SHP77 (cell line): Measurements from ENCODE around the gene ZYX.

Experiments used
- DNase-seq, 2 experiments: peaks; one replicate each; lab custom pipeline; 2025; lab: John Stamatoyannopoulos, UW

Gene ZYX

GRCh38 chr7:143362131-143363015, 18.8 kb upstream of the ZYX start, which contains the start of gene FAM131B:
TSS of gene FAM131B (minus strand) at chr7:143362713. CDS start at chr7:143362603, 110 bp downstream.
- DNase-seq: no peak

- DNase-seq: no peak
Observed at GRCh38 chr7:143363016-143363937, 17.9 kb upstream of the ZYX start.

- DNase-seq: peak; percentile 21 to 62
Observed at GRCh38 chr7:143367972-143368371, 13.2 kb upstream of the ZYX start.

- DNase-seq: no peak
Observed at GRCh38 chr7:143368387-143368786, 12.8 kb upstream of the ZYX start.

- no peak for DNase-seq
Observed at GRCh38 chr7:143369678-143370651, 11.2 kb upstream of the ZYX start.

- DNase-seq: peak in 1 of 2 experiments; percentile 37
Observed at GRCh38 chr7:143372070-143372469, 9.1 kb upstream of the ZYX start.

- DNase-seq: no peak
Observed at GRCh38 chr7:143373255-143373794, 7.8 kb upstream of the ZYX start.

- DNase-seq: no peak
Observed at GRCh38 chr7:143374561-143374960, 6.6 kb upstream of the ZYX start.

GRCh38 chr7:143375298-143376034, 5.7 kb upstream of the ZYX start:
- no peak for DNase-seq

GRCh38 chr7:143376396-143376795, 4.7 kb upstream of the ZYX start:
- DNase-seq: no peak

- no peak for DNase-seq
Observed at GRCh38 chr7:143379611-143380259, 1.4 kb upstream of the ZYX start.

- DNase-seq: peak; percentile 44 to 64
Observed at GRCh38 chr7:143380260-143380645, 892 bp upstream of the ZYX start.

GRCh38 chr7:143381427-143382125, 431 bp downstream of the ZYX start:
- DNase-seq: no peak

GRCh38 chr7:143382126-143382790, 1.1 kb downstream of the ZYX start:
- no peak for DNase-seq

- DNase-seq: no peak
Observed at GRCh38 chr7:143382791-143383641, 1.9 kb downstream of the ZYX start.

GRCh38 chr7:143383642-143383957, 2.5 kb downstream of the ZYX start:
- DNase-seq: no peak

GRCh38 chr7:143384148-143384547, 3.0 kb downstream of the ZYX start:
- no peak for DNase-seq
